Activated CD8-positive, alpha-beta memory T cell treated with anti-CD3 and anti-CD28 coated beads, Interleukin-2, amount 50 U/mL, for 4 hours (primary cell): Measurements from ENCODE around the gene FOXK1.
"Not testable (repeated sequence)": the region's sequence is repeated elsewhere in the genome, so short reads cannot be mapped to it uniquely, and the experiment has no call there.

Experiments used
- DNase-seq: peaks from one replicate; pipeline ENCODE4 v3.0.0-alpha.2; 2020

The FOXK1 gene

GRCh38 chr7:4681886-4682620 lies at the start of gene FOXK1:
Gene FOXK1, plus strand, starts transcription at chr7:4682295. Its CDS starts 14 bp downstream, at chr7:4682309.
- peak; percentile 82 for DNase-seq

- DNase-seq: no peak
Observed at GRCh38 chr7:4633012-4633411, 49.1 kb upstream of the FOXK1 start.

- DNase-seq: no peak
Observed at GRCh38 chr7:4634166-4634565, 47.9 kb upstream of the FOXK1 start.

GRCh38 chr7:4638781-4639575 lies 43.1 kb upstream of the FOXK1 start:
- no peak for DNase-seq

GRCh38 chr7:4641091-4641666 lies 40.9 kb upstream of the FOXK1 start:
- DNase-seq: no peak

GRCh38 chr7:4641667-4642467 lies 40.2 kb upstream of the FOXK1 start:
- DNase-seq: peak; percentile 97

- no peak for DNase-seq
Observed at GRCh38 chr7:4642468-4643203, 39.5 kb upstream of the FOXK1 start.

GRCh38 chr7:4643204-4643471 lies 39.0 kb upstream of the FOXK1 start:
- DNase-seq: not testable (repeated sequence)

- DNase-seq: no peak
Observed at GRCh38 chr7:4645246-4645645, 36.8 kb upstream of the FOXK1 start.

GRCh38 chr7:4648111-4648510 lies 34.0 kb upstream of the FOXK1 start:
- DNase-seq: no peak

- DNase-seq: no peak
Observed at GRCh38 chr7:4650433-4651047, 31.6 kb upstream of the FOXK1 start.

- DNase-seq: no peak
Observed at GRCh38 chr7:4653771-4654170, 28.3 kb upstream of the FOXK1 start.

- no peak for DNase-seq
Observed at GRCh38 chr7:4655311-4655710, 26.8 kb upstream of the FOXK1 start.

- DNase-seq: no peak
Observed at GRCh38 chr7:4655896-4656295, 26.2 kb upstream of the FOXK1 start.

- DNase-seq: no peak
Observed at GRCh38 chr7:4657640-4658417, 24.3 kb upstream of the FOXK1 start.

- no peak for DNase-seq
Observed at GRCh38 chr7:4659551-4660286, 22.4 kb upstream of the FOXK1 start.

GRCh38 chr7:4661871-4662270 lies 20.2 kb upstream of the FOXK1 start:
- DNase-seq: no peak

GRCh38 chr7:4663239-4664018 lies 18.7 kb upstream of the FOXK1 start:
- DNase-seq: no peak

GRCh38 chr7:4665661-4666060 lies 16.4 kb upstream of the FOXK1 start:
- no peak for DNase-seq
